Amniotic epithelial cell (primary cell): Measurements from ENCODE around the gene CDKAL1.
A peak's percentile ranks its signal among the peaks of the same experiment; 100 is the strongest.
"Not testable (repeated sequence)": the region's sequence is repeated elsewhere in the genome, so short reads cannot be mapped to it uniquely, and the experiment has no call there.

ENCODE experiments used
- DNase-seq: peaks from one replicate; pipeline ENCODE4 v3.0.0-alpha.2; 2010; ENCODE audit warnings: low read depth

CDKAL1 gene

DNA sequence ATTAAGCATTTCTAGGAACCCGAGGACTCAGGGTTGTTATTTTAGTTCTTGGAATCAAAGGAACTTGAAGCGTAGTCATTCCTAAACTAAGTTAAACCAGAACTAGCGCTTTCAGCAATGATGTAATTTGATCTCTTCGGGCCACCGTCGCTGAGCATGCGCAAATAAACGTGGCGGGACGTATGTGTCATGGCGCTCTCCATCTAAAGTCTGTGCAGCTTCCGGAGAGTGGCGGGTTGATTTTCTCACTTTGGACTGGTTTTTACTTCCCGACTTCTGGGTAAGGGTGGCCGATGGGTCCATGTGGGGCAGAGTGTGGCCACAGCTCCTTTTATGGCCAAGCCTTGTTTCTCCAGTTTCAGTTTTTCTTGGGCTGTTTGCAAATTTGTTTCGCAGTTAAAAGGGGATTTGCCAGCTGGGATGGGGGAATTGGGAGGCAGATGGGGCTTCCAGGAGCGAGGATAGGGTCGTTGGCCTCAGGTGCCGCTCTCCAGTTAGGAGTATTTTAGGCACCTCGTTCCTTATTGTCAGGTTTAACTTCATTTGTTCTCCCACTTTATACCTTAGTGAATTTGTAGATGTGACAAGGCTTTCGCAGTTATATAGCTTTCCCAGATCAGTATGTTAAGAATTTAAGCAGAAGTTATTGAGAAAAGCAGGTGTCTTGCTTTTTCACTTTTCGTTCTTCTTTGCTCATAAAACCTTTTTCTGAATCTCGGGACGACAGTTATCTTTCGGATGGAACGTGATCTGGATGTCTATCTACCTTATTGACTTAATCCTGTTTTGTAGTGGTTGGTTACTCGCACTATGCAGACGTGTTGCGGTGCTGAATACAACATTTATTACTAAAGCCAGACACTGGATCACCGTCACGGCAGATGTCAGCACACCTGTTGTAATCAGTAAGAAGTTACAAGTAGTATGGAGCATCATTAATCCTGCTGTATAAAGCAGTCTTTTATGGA is at the start of gene CDKAL1:
TSS of gene CDKAL1 (plus strand) at position 163 of the 968 bp plus-strand sequence. CDS start 11,894 bp downstream, outside the sequence.
- DNase-seq, result peak; percentile 91

DNA sequence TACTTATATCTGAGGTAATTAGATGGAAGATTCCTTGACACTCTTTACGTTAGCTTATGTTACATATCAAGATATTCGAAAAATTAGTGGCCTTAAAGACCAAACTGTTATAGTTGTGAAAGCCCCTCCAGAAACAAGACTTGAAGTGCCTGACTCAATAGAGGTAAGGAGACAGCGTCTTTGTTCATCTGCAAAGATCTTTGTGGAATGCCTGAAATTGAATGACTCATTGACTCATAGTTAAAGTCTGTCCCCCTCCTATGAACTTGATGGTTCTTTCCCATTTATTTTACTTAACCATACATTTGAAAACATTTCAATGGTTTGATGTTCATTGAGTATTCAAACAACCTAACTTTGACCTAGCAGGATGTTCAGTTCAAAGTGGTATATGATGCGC is 47.6 kb upstream of the CDKAL1 start:
- DNase-seq, result no peak

DNA sequence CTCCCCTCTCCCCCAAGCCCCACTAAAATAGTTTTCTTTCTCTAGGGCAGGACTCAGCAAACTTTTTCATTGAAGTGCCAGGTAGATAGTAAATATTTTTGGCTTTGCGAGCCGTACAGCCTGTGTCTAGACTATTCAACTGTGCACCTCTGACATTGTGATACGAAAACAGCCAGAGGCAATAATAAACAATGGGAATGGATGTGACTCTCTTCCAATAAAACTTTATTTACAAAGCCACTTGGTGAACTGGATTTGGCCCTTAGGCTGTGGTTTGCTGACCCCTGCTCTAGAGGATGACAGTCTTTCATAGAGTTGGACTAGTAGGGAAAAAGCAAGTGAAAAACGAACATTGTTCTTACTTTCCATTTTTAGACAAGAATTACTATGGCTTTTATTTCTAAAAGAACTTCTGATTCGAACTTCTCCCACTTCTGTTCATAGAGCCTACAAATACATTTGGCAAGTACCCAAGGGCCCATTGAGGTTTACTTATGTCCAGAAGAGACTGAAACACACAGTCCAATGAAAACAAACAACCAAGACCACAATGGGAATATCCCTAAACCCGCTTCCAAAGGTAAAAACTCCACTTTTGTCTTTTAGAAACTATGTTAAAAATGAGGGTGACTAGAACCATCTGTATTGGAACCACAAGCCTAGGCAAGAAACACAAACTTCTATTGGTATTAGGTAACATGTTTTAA is 46.4 kb upstream of the CDKAL1 start:
- DNase-seq, result no peak

DNA sequence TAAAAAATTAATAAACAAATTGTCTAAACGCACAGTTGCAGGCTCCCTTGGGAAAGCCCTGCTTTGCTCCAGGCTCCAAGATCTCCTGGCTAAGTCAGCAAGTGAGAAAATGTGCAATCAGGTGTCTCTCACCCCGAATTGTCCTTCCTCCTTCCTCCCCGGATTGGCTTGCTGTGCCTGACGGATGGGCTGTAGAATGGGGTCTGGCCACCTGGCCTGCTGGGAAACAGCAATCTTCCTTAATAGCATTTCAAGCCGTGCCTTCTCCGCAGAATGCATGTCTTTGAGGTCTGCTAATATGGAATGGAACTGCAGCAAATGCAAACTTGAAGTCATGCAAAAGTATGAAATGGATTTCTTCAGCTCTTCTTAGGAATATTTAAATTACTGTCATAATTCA is 43.7 kb upstream of the CDKAL1 start:
- DNase-seq, result no peak

DNA sequence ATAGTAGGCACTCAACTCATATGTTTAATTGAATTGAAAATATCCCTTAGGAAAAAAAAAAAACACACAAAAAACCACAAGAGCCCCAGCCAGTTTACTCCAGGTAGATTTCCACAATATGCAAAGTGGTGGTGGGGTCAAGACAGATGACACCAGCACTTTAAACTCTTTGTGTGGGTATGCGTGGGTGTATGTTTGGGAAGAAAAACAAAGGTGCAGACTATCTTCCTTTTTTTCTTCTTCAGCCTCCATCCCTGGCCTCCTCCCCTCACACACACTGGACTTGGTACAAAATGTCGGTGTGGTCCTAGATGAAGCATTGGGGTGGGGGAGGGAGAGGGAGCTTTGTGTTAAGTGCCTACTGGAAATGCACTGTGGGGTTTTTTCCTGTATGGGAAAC is 42.2 kb upstream of the CDKAL1 start:
- DNase-seq, result no peak

DNA sequence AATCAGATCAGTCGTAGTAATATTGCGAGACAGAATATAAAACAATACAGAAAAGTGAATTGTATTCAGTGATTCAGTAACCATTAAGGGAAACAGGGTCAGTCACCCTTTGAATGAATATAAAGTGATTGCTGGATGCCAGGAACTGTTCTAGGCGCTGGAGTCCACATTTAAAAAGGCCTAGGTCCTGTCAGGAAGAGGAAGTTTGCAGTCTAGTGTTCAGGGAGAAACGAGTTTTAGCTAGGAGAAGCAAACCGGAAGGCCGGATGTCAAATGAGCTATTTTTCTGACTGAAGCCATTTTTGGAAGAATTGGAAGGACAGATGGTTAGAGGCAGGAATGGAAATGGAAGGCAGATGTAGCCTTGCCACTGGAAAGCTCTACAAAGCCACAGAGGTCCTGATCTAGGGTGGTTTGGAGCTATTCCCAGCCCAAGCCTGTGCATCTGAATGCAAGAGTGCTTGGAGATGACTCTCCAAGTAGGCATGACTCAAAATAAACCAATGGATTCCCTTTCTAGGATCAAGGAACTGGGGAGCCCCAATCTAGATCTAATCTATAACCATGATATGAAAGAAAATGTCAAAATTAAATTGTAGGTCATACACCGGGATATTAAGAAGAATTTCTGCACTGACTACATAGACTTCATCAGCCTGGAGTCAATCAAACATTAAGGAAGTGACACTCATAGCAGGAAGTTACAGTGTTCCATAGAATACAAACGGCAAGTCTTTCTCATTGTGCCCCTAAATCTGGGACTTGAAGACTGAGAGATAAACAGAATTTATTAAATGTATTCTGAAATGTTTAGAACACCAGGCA is 36.8 kb upstream of the CDKAL1 start:
- DNase-seq, result peak; percentile 45

DNA sequence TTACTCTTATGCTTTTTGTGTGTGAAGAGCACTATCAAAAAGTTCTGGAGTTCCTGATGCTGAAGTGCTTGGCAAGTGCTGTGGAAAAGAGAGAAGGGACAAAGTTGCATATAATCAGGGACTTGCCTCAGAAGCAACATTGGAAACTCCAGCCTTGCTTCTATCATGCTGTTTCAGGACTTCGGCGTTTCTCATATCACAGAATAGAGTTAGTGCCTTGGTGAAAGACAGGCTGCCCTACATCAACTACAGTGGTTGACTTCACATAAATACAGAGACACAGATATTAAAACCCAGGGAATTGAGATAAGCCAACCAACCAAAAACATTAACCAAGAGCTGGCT is 36.2 kb upstream of the CDKAL1 start:
- no peak for DNase-seq

DNA sequence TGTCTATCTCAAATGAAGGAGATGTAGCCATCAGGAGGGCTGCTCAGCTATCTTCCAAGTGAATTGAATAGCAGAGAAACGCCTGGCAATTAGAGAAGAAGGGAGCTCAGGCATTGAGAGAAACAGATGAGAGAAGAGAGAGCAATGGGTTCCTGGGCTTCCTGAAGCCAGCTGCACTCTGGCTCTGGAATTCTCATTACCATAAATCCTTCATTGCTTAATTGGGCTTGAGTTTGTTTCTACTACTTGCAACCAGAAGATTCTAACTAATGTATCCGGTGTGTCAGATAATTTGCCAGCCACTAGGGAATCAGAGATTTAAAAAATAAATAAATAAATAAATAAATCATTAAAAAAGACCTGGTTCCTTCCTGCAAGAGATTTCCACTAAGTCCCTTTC is 25.0 kb upstream of the CDKAL1 start:
- no peak for DNase-seq

DNA sequence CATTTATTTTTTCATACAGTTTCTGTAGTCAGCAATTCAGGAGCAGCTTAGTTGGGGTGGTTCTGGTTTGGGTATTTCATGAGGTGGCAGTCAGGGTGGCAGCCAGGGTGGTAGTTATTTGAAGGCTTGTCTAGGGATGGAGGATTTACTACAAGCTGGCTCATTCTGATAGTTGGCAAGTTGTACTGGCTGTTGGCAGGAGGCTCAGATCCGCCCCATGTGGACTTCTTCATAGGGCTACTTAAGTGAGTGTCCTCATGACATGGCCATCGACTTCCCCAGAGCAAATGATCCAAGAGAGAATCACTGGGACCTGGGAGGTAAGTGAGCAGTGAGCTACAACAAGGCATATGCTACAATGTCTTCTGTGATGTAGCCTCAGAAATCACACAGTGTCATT is 22.4 kb upstream of the CDKAL1 start:
- no peak for DNase-seq

DNA sequence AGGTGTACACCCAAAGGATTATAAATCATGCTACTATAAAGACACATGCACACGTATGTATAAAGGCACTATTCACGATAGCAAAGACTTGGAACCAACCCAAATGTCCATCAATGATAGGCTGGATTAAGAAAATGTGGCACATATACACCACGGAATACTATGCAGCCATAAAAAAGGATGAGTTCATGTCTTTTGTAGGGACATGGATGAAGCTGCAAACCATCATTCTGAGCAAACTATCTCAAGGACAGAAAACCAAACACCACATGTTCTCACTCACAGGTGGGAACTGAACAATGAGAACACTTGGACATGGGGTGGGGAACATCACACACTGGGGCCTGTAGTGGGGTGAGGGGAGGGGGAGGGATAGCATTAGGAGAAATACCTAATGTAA is 9.0 kb upstream of the CDKAL1 start:
- not testable (repeated sequence) for DNase-seq

DNA sequence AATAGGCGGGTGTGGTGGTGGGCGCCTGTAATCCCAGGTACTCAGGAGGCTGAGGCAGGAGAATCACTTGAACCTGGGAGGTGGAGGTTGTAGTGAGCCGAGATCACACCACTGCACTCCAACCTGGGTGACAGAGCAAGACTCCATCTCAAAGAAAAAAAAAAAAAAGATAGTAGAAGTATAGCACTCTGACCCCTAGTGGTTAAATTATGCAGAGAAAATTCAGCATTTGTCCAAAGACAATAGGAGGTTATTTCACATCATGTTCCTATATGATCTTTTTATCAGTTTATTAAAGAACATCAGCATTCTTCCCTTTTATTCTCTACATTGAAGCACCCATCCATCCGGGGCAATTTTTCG is 5.2 kb upstream of the CDKAL1 start:
- DNase-seq, result peak; percentile 34

DNA sequence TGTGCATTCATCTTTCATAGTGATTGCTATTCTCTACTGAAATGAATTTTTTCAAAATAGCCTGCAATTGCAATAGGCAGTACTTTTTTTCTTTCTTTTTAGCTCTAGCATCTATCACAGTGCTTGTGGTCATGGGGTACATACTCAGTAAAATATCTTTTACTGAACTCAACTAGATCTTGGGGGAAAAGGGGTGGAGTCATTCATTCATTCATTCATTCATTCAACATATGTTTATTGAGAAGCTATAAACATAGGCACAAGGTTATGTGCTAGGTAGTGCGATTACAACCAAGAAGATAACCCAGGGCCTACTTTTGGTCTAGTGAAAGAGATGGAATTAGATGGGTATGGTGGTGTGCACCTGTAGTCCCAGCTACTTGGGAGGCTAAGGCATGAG is 1.4 kb upstream of the CDKAL1 start:
- no peak for DNase-seq

DNA sequence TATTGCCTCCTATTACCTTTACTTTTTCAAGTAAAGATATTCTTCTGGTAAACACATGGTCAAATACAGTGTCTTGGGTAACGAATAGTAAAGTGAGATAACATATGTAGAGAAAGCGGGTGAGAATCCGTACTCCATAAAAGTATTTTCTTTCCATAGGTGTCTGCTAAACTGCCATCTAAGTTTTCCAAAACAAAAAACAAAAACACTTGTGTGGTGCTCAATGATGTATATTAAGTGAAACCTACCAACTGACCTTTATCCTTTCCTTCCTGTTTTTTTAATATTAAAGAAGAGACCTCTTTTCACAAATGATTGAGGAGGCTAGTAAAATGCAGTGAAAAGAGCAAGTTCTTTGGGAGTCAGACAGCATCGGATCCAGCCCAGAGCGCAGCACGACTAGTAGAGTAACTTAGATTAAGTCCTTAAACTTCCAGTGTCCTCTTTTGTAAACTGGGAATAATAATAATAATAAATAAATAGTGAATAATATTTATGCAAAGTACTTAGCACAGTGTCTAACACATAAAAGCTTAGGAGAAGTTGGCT is 437 bp upstream of the CDKAL1 start:
- no peak for DNase-seq

DNA sequence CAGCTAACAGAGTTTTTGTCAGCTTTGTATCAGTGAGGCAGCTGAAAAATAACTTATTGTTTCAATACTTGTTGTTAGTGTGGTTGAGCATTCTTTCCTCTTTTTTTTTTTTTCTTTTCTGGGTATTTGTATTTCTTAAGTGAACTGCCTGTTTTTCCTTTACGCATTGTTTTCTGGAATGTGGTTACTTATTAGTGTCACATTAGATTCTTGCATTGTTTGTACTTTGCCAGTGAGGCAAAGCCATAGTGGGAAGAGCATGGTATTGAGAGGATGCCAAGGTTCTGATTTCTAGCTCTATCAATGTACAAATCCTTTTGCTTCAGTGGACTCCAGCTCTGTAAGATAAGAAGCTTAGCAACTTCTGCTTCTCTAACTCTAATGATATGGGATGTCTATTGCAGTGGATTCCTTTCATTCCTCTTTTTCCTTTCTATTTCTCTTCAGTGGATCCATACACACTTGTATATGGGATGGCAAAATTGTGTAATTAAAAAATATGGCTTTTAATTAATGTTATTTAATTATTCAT is 3.9 kb downstream of the CDKAL1 start:
- DNase-seq, result no peak

DNA sequence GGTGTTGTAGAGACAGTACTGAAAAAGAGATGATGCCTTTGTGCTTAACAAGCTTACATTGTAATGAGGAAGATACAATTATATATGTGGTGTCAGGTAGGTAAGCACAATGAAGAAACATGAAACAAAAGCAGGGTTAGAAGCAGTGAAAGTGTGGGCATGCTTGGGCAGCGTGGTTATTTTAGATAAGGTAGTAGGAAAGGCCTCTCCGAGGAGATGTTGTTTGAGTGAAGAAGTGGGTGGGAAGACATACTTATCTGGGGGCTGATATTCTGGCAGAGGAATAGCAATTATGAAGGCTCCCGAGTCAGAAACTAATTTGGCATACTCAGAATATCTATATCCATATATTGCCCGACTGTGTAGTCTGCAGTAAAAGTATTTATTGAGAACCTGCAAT is 4.7 kb downstream of the CDKAL1 start:
- no peak for DNase-seq

DNA sequence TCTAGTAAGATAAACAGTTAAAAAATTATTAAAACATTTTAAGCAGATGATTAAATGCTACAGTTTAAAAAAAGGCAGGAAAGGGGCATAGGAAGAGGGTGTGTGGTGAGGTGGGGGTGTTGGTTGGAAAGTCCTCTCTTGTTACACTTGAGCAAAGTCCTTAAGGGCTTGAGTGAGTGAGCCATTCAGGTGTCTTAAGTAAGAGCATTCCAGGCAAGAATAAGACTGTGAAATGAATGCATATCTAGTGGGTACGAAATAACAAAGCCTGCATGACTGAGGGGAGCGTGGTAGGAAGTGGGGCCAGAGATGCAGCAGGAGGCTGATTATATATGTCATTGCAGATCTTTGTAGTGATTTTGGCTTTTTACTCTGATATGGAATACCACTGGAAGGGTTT is 5.1 kb downstream of the CDKAL1 start:
- no peak for DNase-seq

DNA sequence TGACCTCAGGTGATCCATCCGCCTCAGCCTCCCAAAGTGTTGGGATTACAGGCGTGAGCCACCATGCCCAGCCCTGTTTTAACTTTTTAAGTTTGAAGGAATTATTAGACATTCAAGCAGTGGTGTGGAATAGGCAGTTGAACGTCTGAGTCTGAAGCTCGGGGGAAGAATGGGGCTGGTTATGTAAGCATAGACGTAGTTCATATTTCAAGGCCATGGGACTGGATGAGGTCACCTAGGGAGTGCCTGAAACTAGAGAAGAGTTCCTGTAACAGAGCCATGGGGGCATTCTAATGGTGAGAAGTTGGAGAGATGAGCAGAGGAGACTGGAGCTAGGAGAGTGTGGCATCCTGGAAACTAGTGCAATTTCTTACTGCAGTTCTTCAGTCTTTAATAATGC is 6.4 kb downstream of the CDKAL1 start:
- DNase-seq, result no peak

DNA sequence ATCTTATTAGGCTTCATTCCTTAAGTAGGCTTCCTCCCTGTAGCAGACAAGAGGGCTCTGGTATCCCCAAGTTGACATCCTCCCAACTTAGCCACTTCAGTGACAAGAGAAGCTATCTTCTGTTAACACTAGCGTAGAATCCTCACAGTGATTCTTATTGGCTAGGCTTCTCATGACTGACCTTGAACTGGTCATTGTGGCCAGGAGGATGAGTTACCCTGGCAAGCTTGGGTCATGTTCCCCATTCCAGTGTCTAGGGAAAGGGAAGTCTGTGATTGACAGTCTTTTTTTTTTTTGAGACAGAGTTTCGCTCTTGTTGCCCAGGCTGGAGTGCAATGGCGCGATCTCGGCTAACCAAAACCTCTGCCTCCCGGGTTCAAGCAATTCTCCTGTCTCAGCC is 7.1 kb downstream of the CDKAL1 start:
- no peak for DNase-seq

DNA sequence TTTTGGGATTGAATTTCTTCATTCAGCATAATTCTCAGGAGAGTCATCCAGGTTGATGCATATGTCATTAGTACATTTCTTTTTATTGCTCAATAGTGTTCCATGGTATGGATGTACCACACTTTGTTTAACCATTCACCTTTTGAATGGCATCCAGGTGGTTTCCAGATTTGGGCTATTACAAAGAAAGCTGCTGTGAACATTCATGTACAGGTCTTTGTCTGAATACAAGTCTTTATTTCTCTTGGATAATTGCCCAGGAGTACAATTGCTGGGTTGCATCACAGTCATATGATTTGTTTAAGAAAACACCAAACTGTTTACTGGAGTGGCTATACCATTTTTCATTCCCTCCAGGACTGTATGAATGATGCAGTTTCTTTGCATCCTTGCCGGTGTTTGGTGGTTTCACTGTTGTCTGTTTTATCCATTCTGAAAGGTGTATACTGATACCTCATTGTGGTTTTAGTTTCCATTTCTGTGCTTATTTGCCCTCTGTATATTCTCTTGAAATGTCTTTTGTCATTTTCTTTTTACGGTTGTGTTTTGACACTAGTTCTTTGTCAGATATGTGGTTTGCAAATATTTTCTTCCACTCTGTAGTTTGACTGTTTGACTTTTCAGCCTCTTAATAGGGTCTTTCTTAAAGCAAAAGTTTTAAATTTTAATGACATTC is 8.8 kb downstream of the CDKAL1 start:
- DNase-seq, result peak; percentile 83

DNA sequence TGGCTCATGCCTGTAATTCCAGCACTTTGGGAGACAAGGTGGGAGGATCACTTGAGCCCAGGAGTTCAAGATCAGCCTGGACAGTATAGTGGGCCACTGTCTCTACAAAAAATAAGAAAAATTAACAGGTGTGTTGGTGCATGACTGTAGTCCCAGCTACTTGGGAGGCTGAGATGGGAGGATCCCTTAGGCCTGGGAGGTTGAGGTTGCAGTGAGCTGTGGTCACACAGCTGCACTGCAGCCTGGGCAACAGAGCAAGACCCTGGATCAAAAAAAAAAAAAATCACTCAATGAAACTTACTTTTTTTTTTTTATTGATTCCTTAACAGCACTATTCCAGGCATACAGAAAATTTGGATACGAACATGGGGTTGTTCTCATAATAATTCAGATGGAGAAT is 14.0 kb downstream of the CDKAL1 start:
- DNase-seq, result no peak

DNA sequence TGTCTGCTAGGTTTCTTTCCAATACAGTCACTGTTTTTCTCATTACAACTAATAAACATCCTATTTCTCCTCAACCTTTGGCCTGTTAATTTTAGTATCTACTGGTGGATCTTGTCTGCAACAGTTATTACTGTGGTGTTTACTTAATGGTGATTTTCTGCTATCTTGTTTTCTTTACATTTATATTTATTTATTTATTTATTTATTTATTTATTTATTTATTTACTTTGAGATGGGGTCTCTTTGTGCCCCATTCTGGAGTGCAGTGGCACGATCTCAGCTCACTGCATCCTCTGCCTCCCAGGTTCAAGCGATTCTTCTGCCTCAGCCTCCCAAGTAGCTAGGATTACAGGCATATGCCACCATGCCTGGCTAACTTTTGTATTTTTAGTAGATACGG is 15.1 kb downstream of the CDKAL1 start:
- DNase-seq, result not testable (repeated sequence)
